ENCODE measurements around the gene CCZ1B. TPM values are rescaled to one million over a fixed set of nuclear protein-coding genes. Genes with fewer than 3 reads are reported as not detected.
"Not testable (repeated sequence)": the region's sequence is repeated elsewhere in the genome, so short reads cannot be mapped to it uniquely, and the experiment has no call there.

The CCZ1B gene
- total RNA-seq, 1 donor from 2014 or later = 94.8 TPM

GRCh38 chr7:6753964-6754363 is 72.1 kb downstream of the CCZ1B start, which contains the start of gene RSPH10B2:
RSPH10B2 (plus strand) TSS chr7:6754103; CDS start chr7:6757678, 3,575 bp downstream.
- H3K27me3 Mint-ChIP-seq (ENCODE audit: insufficient read depth); H3K4me3 Mint-ChIP-seq; intact Hi-C loops (cut with micrococcal nuclease); H3K4me1 Mint-ChIP-seq (ENCODE audit: low read depth); H3K9me3 Mint-ChIP-seq; H3K27ac Mint-ChIP-seq; H3K36me3 Mint-ChIP-seq (ENCODE audit: low read depth); DNase-seq (ENCODE audit: low spot score): not testable (repeated sequence)

- DNase-seq (ENCODE audit: low spot score); H3K36me3 Mint-ChIP-seq (ENCODE audit: low read depth); intact Hi-C loops (cut with micrococcal nuclease): not testable (repeated sequence)
These were observed 75.9 kb downstream of the CCZ1B start for GRCh38 chr7:6750173-6750572.

GRCh38 chr7:6749335-6749734 is 76.7 kb downstream of the CCZ1B start:
- H3K4me1 Mint-ChIP-seq (ENCODE audit: low read depth); H3K36me3 Mint-ChIP-seq (ENCODE audit: low read depth); H3K4me3 Mint-ChIP-seq; DNase-seq (ENCODE audit: low spot score); H3K9me3 Mint-ChIP-seq; H3K27me3 Mint-ChIP-seq (ENCODE audit: insufficient read depth); H3K27ac Mint-ChIP-seq; intact Hi-C loops (cut with micrococcal nuclease): not testable (repeated sequence)

More at GRCh38 chr7:6750173-6750572, 75.9 kb downstream of the CCZ1B start:
- H3K9me3 Mint-ChIP-seq; H3K4me1 Mint-ChIP-seq (ENCODE audit: low read depth); H3K4me3 Mint-ChIP-seq; H3K27me3 Mint-ChIP-seq (ENCODE audit: insufficient read depth); H3K27ac Mint-ChIP-seq: not testable (repeated sequence)

Other genes starting within 250 kb of the CCZ1B start
- 21.0 and 24.6 TPM in 2 replicates for gene ZDHHC4, start 248.8 kb downstream of the CCZ1B start, total RNA-seq
- gene INTS15, start 236.3 kb downstream of the CCZ1B start, total RNA-seq = 44.6 and 46.6 TPM in 2 replicates
- gene ZNF853, start 210.7 kb downstream of the CCZ1B start, total RNA-seq = 0.41 and 0.42 TPM in 2 replicates
- gene ZNF316, start 189.0 kb downstream of the CCZ1B start, total RNA-seq = 30.7 and 33.8 TPM in 2 replicates
- gene ZNF12, start 119.3 kb downstream of the CCZ1B start, total RNA-seq = 19.7 and 20.9 TPM in 2 replicates
- gene RSPH10B2, start 72.2 kb downstream of the CCZ1B start, total RNA-seq = 0.20 and 0.29 TPM in 2 replicates

Measured in activated T-helper 1 cell treated with anti-CD3 and anti-CD28 coated beads, Interleukin-12 subunit alpha, Interleukin-12 subunit beta, Interleukin-2, Interleukin-4 antibody, amounts not matched to agents 30 ng/mL and 10 ng/mL and 1 ng/mL, durations not matched to agents 14 hours and 24 hours and 36 hours (primary cell).